SK-N-SH (cell line): ENCODE data around the gene C20orf141. TPM values are rescaled to one million over a fixed set of nuclear protein-coding genes. Genes with fewer than 3 reads are reported as not detected.

ENCODE experiments used
- CTCF ChIA-PET: fragments of 300-600, 350-600 bp; formaldehyde crosslinking; extraction: SDS; loops from one replicate; lab custom pipeline; 2021; lab: Yijun Ruan, JAX
- POLR2A ChIA-PET: fragments of 350-600 bp; sonication (Branson Sonifier 250); formaldehyde crosslinking; extraction: SDS; loops from one replicate; lab custom pipeline; 2020; ENCODE audit warnings: antibody characterized with exemption, inconsistent platforms; lab: Yijun Ruan, JAX
- DNase-seq: peaks from one replicate; pipeline ENCODE4 v3.0.0; 2012
- H2AFZ ChIP-seq: fragments of 200-600 bp; sonication (generic); 2 replicates; pipeline ENCODE4 v1.8.1; 2016; ENCODE audit warnings: antibody characterized with exemption, mild to moderate bottlenecking, low read depth
- H3F3A ChIP-seq: fragments of 200-600 bp; sonication (generic); replicated peaks from 2 replicates; pipeline ENCODE3; 2016; ENCODE audit warnings: antibody characterized with exemption, mild to moderate bottlenecking; ENCODE audit not compliant: insufficient read depth
- H3K27ac ChIP-seq, 2 experiments: fragments of 200-500 bp in 1 of 2; fragments of 200-600 bp in 1 of 2; sonication (Bioruptor generic) in 1 of 2; sonication (generic), shearing (Covaris generic) in 1 of 2; 2 replicates each; pipeline versions ENCODE4 v1.5.1 to v1.6.1; 2014 to 2016; ENCODE audit warnings: low read depth in 2 of 2, inconsistent platforms in 1 of 2, low read length in 1 of 2, mild to moderate bottlenecking in 1 of 2, mixed read lengths in 1 of 2
- H3K27me3 ChIP-seq: fragments of 200-600 bp; sonication (generic), shearing (Covaris generic); 2 replicates; pipeline ENCODE4 v1.6.1; 2016; ENCODE audit warnings: mixed run types; ENCODE audit not compliant: insufficient read depth
- H3K36me3 ChIP-seq, 2 experiments: fragments of 200-500 bp in 1 of 2; fragments of 200-600 bp in 1 of 2; sonication (Bioruptor generic) in 1 of 2; sonication (generic) in 1 of 2; replicated peaks in 1 of 2; 2 replicates each; pipeline versions ENCODE3 to v1.5.1; 2014 to 2016; ENCODE audit warnings: low read length in 1 of 2, mild to moderate bottlenecking in 1 of 2; ENCODE audit not compliant: insufficient read depth in 2 of 2, control insufficient read depth in 1 of 2
- H3K4me1 ChIP-seq, 2 experiments: fragments of 200-500 bp in 1 of 2; fragments of 200-600 bp in 1 of 2; sonication (Bioruptor generic) in 1 of 2; sonication (generic), shearing (Covaris generic) in 1 of 2; 2 replicates each; pipeline versions ENCODE4 v1.5.1 to v1.6.1; 2014 to 2016; ENCODE audit warnings: low read depth in 1 of 2, low read length in 1 of 2, mixed run types in 1 of 2; ENCODE audit not compliant: insufficient read depth in 2 of 2, control insufficient read depth in 1 of 2
- H3K4me2 ChIP-seq: fragments of 200-600 bp; sonication (generic), shearing (Covaris generic); 2 replicates; pipeline ENCODE4 v1.6.1; 2017; ENCODE audit warnings: mixed run types
- H3K4me3 ChIP-seq, 2 experiments: fragments of 200-500 bp in 1 of 2; fragments of 200-600 bp in 1 of 2; sonication (Bioruptor generic) in 1 of 2; sonication (generic), shearing (Covaris generic) in 1 of 2; 2 replicates each; pipeline versions ENCODE4 v1.5.1 to v1.8.1; 2014 to 2016; ENCODE audit warnings: low read depth in 2 of 2, inconsistent platforms in 1 of 2, low read length in 1 of 2, mild to moderate bottlenecking in 1 of 2, mixed read lengths in 1 of 2, moderate library complexity in 1 of 2
- H3K79me2 ChIP-seq: fragments of 200-600 bp; sonication (generic); 2 replicates; pipeline ENCODE4 v1.8.1; 2017; ENCODE audit warnings: mild to moderate bottlenecking; ENCODE audit not compliant: insufficient read depth
- H3K9ac ChIP-seq: fragments of 200-600 bp; sonication (generic); 2 replicates; pipeline ENCODE4 v1.6.1; 2017; ENCODE audit warnings: mixed run types
- H3K9me2 ChIP-seq: fragments of 200-600 bp; sonication (generic); 2 replicates; pipeline ENCODE4 v1.6.1; 2017; ENCODE audit warnings: mixed run types
- H3K9me3 ChIP-seq: fragments of 200-600 bp; sonication (generic); 2 replicates; pipeline ENCODE4 v1.6.1; 2017; ENCODE audit warnings: mixed run types, mild to moderate bottlenecking, moderate library complexity
- H4K20me1 ChIP-seq: fragments of 200-600 bp; sonication (generic); 2 replicates; pipeline ENCODE4 v1.6.1; 2017; ENCODE audit warnings: mild to moderate bottlenecking, mixed run types; ENCODE audit not compliant: insufficient read depth
- CHD2 ChIP-seq: fragments of 150-350 bp; IDR thresholded peaks from 2 replicates; pipeline ENCODE4 v1.6.1; 2018; ENCODE audit warnings: low read length; ENCODE audit not compliant: partially characterized antibody
- ELF1 ChIP-seq: IDR thresholded peaks from 2 replicates; pipeline ENCODE4 v1.4.0; 2012
- FOSL2 ChIP-seq: IDR thresholded peaks from 2 replicates; pipeline ENCODE4 v1.4.0; 2012; ENCODE audit warnings: low read depth, mild to moderate bottlenecking, moderate library complexity, borderline replicate concordance
- FOXJ3 ChIP-seq: sonication (generic); formaldehyde crosslinking; IDR thresholded peaks from 2 replicates; pipeline ENCODE4 v1.5.1; 2020; ENCODE audit warnings: mild to moderate bottlenecking, missing genetic modification reagents
- FOXM1 ChIP-seq: IDR thresholded peaks from 2 replicates; pipeline ENCODE4 v1.4.0; 2012; ENCODE audit warnings: low read depth, mild to moderate bottlenecking
- GATA2 ChIP-seq: sonication (generic); formaldehyde crosslinking; IDR thresholded peaks from 2 replicates; pipeline ENCODE4 v1.5.0; 2020; ENCODE audit warnings: mild to moderate bottlenecking, missing genetic modification reagents
- JUND ChIP-seq: IDR thresholded peaks from 2 replicates; pipeline ENCODE4 v1.4.0; 2012
- MEF2A ChIP-seq: IDR thresholded peaks from 2 replicates; pipeline ENCODE4 v1.4.0; 2012; ENCODE audit warnings: low read depth, borderline replicate concordance
- MXI1 ChIP-seq: IDR thresholded peaks from 2 replicates; pipeline ENCODE4 v1.6.1; 2012; ENCODE audit warnings: mild to moderate bottlenecking, low read depth, low read length, improper control_type of control experiment
- NRF1 ChIP-seq: IDR thresholded peaks from 2 replicates; pipeline ENCODE4 v1.6.1; 2012; ENCODE audit warnings: low read depth, mild to moderate bottlenecking, low read length
- RAD21 ChIP-seq: IDR thresholded peaks from 2 replicates; pipeline ENCODE4 v1.6.1; 2012; ENCODE audit warnings: mild to moderate bottlenecking, low read length
- RFX5 ChIP-seq: IDR thresholded peaks from 2 replicates; pipeline ENCODE4 v1.6.1; 2012; ENCODE audit warnings: mild to moderate bottlenecking, improper control_type of control experiment, low read length
- RXRA ChIP-seq: IDR thresholded peaks from 2 replicates; pipeline ENCODE4 v1.4.0; 2012; ENCODE audit warnings: low read depth, mild to moderate bottlenecking, borderline replicate concordance
- SMC3 ChIP-seq: IDR thresholded peaks from 2 replicates; pipeline ENCODE4 v1.6.1; 2012; ENCODE audit warnings: low read depth, low read length, improper control_type of control experiment
- TAF1 ChIP-seq: IDR thresholded peaks from 2 replicates; pipeline ENCODE4 v1.6.1; 2012; ENCODE audit warnings: low read depth, mild to moderate bottlenecking, low read length, moderate library complexity, borderline replicate concordance
- TCF12 ChIP-seq: IDR thresholded peaks from 2 replicates; pipeline ENCODE4 v1.4.0; 2012
- WGBS: methylation state at CpG from one replicate; pipeline ENCODE4 v1.1.6; 2017; ENCODE audit warnings: low lambda C conversion rate; 5-methylcytosine and 5-hydroxymethylcytosine counted together
- polyA plus RNA-seq, 3 experiments: library from polyadenylated mRNA; depleted of rRNA; stranded (reverse); fragments of >200 nt; gene quantifications; 2 replicates each; pipeline ENCODE4 v1.2.3, GENCODE V29; 2012
- TF ChIP-seq, protein P1 (sequence below): IDR thresholded peaks from 2 replicates; pipeline ENCODE4 v1.6.1; 2012; ENCODE audit warnings: mild to moderate bottlenecking, low read depth, low read length, moderate library complexity
- TF ChIP-seq, protein P2 (sequence below): IDR thresholded peaks from 2 replicates; pipeline ENCODE4; 2012
- TF ChIP-seq, protein P3 (sequence below): IDR thresholded peaks from 2 replicates; pipeline ENCODE4 v1.4.0; 2012; ENCODE audit warnings: low read depth, borderline replicate concordance
- TF ChIP-seq, protein P4 (sequence below): IDR thresholded peaks from 2 replicates; pipeline ENCODE4 v1.4.0; 2012; ENCODE audit warnings: low read depth

The C20orf141 gene
- polyA plus RNA-seq, 1 of the 3 experiments (the other 2 are of a cell fraction) = 1.2 TPM

DNA sequence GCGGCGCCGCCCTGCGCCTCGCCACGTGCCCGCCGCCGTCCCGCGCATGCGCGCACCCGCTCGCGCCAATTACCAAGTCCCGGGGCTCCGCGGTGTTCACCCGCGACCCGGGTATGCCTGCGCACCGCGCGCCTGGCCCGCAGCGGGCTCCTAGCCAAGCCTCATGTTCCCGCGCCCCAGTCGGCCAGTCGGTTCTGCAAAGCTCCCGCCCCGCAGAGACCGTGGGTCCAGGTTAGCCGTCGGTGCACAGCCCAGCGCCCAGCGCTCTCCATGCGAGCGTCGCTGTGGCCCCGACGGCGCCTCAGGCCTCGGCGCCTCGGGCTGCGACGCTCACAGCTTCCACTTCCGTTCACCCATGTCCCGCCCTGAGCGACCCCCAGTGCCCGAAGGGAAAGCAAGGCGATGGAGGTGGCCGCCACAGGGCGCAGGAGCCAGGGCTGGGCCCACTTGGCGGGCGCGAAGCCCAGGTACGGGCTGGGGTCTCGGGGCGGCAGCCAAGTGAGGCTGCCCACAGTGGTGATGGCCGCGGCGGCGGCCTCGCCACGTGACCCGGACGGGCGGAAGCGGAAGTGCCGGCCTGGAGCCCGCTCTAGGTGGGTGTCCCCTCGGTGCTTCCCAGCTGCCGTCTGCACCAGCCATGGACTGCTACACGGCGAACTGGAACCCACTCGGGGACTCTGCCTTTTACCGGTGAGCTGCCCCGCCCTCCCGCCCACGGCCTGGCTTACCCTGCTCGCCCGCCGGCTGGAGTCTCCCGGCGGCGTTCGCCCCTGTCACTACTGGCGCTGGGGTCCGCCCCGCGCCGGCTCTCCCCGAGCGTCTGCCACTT is 25.6 kb downstream of the C20orf141 start, which contains the start of the genes PCED1A and VPS16 (continued):
- TF ChIP-seq, protein P1, sequence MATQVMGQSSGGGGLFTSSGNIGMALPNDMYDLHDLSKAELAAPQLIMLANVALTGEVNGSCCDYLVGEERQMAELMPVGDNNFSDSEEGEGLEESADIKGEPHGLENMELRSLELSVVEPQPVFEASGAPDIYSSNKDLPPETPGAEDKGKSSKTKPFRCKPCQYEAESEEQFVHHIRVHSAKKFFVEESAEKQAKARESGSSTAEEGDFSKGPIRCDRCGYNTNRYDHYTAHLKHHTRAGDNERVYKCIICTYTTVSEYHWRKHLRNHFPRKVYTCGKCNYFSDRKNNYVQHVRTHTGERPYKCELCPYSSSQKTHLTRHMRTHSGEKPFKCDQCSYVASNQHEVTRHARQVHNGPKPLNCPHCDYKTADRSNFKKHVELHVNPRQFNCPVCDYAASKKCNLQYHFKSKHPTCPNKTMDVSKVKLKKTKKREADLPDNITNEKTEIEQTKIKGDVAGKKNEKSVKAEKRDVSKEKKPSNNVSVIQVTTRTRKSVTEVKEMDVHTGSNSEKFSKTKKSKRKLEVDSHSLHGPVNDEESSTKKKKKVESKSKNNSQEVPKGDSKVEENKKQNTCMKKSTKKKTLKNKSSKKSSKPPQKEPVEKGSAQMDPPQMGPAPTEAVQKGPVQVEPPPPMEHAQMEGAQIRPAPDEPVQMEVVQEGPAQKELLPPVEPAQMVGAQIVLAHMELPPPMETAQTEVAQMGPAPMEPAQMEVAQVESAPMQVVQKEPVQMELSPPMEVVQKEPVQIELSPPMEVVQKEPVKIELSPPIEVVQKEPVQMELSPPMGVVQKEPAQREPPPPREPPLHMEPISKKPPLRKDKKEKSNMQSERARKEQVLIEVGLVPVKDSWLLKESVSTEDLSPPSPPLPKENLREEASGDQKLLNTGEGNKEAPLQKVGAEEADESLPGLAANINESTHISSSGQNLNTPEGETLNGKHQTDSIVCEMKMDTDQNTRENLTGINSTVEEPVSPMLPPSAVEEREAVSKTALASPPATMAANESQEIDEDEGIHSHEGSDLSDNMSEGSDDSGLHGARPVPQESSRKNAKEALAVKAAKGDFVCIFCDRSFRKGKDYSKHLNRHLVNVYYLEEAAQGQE = no peak
- TF ChIP-seq RAD21 (no peak), SMC3 (no peak), GATA2 (CRISPR knock-in tag) (no peak), FOXM1 (no peak), MEF2A (no peak), RXRA (no peak), JUND (no peak), FOSL2 (no peak)
- TF ChIP-seq, protein P2, sequence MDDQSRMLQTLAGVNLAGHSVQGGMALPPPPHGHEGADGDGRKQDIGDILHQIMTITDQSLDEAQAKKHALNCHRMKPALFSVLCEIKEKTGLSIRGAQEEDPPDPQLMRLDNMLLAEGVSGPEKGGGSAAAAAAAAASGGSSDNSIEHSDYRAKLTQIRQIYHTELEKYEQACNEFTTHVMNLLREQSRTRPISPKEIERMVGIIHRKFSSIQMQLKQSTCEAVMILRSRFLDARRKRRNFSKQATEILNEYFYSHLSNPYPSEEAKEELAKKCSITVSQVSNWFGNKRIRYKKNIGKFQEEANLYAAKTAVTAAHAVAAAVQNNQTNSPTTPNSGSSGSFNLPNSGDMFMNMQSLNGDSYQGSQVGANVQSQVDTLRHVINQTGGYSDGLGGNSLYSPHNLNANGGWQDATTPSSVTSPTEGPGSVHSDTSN = no peak

DNA sequence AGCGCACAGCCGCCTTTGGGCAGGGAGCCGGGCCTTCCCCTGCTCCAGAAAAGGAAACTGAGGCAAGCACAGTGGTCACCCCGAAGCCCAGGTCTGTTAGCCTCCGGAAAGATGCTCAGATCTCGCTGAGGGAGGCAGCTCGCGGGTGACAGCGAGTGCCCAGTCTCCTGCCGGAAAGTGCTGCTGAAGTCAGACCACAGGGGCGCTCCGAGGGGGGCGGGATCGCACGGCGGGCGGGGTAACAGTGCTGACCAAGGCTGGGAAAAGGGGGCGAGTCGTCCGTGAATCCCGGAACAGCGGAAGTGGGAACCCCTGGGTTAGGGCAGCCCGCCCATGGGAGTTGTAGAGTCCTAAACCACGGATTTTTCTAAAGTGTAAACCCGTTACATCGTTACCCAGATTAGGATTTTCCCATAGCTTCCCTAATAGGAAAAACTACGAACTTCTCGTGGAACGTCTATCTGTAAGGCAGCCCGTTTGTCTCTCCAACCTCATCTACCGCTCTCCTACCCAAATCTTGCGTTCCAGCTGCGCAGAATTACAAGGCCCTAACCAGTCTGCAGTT is 26.3 kb downstream of the C20orf141 start:
- H3K4me2 ChIP-seq = peak overlapping the region; percentile 94
- peaks cover 3% of the 10 kb centered on the region for H3F3A ChIP-seq
- H3K36me3 ChIP-seq = peaks cover 7 to 18% of the 10 kb centered on the region in 2 experiments
- H3K27me3 ChIP-seq = no peaks in the 10 kb centered on the region
- peak overlapping the region; percentile 80 for H2AFZ ChIP-seq
- H3K27ac ChIP-seq = peak overlapping the region; percentile 75 to 80
- POLR2A ChIA-PET = interaction anchor here (1.4 kb wide), 1 partner anchor 10 kb away, joined by 3 read pairs; no protein-coding TSS in a partner anchor
- H3K9me2 ChIP-seq = no peaks in the 10 kb centered on the region
- CTCF ChIA-PET = interaction anchor here (1.2 to 3.8 kb wide), 2 partner anchors 11 kb away, joined by 3 to 12 read pairs; no protein-coding TSS in a partner anchor
- 6% methylated on average over 14 of the region's 33 CpGs for WGBS
- H3K4me3 ChIP-seq = peak overlapping the region; percentile 89 to 93
- TF ChIP-seq MXI1 (peak; percentile 52; the same call in 1 of the 2 replicates), NRF1 (no peak), TCF12 (no peak), ELF1 (peak; percentile 49; the same call in 1 of the 2 replicates), SMC3 (no peak), CHD2 (peak; percentile 15), GATA2 (CRISPR knock-in tag) (no peak), RXRA (no peak), FOXJ3 (no peak), RFX5 (no peak), TAF1 (no peak)
- TF ChIP-seq, protein P3, sequence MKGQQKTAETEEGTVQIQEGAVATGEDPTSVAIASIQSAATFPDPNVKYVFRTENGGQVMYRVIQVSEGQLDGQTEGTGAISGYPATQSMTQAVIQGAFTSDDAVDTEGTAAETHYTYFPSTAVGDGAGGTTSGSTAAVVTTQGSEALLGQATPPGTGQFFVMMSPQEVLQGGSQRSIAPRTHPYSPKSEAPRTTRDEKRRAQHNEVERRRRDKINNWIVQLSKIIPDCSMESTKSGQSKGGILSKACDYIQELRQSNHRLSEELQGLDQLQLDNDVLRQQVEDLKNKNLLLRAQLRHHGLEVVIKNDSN = peak; percentile 32; the same call in 1 of the 2 replicates
- TF ChIP-seq, protein P2 = no peak
- TF ChIP-seq, protein P4, sequence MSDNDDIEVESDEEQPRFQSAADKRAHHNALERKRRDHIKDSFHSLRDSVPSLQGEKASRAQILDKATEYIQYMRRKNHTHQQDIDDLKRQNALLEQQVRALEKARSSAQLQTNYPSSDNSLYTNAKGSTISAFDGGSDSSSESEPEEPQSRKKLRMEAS = 0 out of 2 replicates have a peak, but pooled peaks have one; percentile 21
- no peaks in the 10 kb centered on the region for H4K20me1 ChIP-seq
- DNase-seq = peak; percentile 85
- H3K9me3 ChIP-seq = no peaks in the 10 kb centered on the region
- H3K9ac ChIP-seq = peak overlapping the region; percentile 73
- peaks cover 39% of the 10 kb centered on the region; the same call in 1 of the 2 replicates for H3K79me2 ChIP-seq
- H3K4me1 ChIP-seq = peaks cover 9 to 18% of the 10 kb centered on the region in 2 experiments; a peak in 3 of 4 replicates
